GM18907 (cell line): ENCODE measurements around the gene NALF2.

Source experiments
- ATAC-seq: cut with Tn5 transposase; IDR thresholded peaks from one replicate; pipeline ENCODE4 v1.9.1; 2021; ENCODE audit warnings: mild to moderate bottlenecking, moderate library complexity; ENCODE audit not compliant: unreplicated experiment

Gene NALF2

DNA sequence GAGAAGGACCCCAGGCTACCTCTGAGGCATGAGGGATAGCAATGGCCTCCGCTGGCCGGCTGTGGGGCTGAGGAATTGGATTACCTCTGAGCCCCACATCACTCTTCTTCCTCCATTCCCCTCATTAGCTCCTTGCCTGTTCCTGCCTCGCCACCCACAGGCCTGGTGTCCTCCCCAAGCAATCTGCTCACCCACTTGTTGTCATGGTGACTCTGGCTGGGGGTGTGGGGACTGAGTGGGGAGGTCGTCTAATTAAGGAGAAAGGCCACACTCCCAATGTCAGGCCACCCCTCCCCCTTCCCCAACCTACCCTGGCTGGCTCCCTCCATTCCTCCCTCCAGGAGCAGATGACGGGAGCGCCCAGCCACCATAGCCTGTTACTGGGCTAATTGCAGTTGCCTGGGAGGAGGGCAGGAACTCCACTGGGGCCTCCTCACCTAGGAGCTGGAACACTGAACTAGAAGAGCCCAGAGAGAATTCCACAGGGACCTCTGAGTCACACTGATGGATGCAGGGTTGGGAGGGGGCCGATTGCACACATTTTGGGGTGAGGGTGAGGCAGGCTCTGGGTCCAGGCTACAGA is 20.7 kb downstream of the NALF2 start:
- no peak for ATAC-seq

DNA sequence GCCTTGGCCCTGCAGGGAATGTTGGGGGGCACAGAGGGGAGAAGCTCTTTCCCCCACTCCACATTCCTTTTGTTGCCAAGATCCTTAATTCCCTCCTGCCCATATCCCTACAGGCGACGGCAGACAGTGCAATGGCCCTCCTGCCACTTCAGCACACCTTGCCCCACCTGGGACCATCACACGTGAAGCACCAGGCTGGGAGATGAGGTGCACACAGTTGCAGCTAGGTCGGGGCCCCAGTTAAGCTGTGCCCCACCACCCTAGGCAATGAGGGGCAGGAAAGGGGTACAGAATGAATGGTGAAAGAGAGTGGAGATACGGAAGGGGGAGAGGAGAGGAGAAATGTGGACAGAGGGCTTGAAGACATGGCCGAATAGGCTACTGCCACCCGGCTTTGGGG is 26.2 kb downstream of the NALF2 start:
- no peak for ATAC-seq

DNA sequence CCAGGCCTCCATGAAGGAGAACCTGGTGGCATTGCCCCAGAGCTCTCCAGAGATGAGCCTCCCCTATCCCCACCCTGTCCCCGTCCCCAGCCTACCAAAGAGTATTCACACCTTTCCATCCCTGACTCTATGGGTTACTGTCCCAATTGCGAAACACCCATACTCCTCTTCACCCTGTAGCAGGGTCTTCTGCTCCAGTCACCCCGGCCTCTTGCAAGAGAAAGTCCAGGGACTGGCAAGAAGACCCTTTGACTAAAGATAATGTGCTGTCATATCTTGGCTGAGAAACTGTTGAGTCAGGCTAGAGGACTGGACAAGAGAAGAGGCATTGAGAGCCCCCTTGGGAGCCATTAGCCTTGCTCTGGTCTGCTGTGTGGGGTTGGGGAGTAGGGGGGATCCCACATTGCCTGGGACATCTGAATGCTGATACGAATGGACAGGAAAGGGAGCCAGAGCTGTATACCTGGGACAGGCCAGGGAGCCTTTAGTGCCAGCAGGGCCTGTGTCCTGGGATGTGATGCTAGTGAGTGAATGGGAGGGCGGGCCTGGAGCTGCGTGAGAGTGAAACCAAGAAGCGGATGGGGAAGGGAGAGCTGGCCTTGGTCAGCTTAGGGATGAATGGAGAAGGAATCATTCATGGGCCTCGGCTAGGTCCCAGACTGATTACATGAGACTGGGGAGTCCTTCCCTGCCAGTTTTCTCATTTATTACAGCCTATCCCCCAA is 27.1 kb downstream of the NALF2 start:
- ATAC-seq: no peak

DNA sequence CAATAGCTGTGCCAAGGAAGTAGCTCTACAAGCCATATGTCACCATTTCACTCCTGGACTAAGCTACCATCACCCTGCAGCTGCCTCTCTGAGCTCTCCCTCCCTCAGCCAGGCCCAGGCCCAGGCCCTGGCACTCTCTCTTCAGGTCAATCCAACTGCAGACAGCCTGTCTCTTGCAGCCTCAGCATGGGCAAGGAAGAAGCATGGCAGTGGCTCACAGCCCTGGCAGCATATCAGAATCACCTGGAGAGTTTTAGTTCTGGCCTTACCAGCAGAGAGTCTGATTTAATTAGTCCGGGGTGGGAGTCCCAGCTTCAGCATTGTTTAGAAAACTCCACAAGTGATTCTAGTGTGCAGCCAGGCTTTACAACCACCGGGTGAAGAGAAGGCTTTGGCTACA is 31.5 kb downstream of the NALF2 start:
- ATAC-seq: no peak

DNA sequence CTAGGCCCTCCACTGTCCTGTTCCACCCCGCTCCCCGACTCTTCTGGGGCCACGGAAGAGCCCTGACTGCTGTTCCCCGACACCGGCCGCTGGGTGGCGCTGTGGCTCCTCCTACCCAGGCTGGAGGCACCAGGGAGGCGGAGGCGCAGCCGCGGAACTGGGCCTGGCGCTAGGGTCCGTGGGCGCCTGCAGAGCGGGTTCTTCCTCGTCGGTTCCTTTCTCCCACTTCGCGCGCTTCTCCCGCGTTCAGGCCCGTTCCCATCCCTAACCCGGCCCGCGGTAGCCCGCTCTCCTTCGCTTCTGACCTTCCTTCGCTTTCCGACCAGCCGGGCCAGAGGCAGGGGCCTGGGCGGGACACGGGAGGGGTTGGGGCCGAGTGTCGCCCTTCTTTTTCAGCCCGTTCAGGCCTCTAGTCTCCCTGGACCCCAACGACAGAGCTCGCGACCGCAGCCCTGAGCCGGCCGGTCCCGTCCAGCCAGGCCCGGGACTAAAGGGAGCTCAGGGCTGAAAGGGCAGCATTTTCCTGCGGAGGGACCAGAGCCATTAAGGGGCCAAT is 34.3 kb downstream of the NALF2 start:
- peak; percentile 82 for ATAC-seq

DNA sequence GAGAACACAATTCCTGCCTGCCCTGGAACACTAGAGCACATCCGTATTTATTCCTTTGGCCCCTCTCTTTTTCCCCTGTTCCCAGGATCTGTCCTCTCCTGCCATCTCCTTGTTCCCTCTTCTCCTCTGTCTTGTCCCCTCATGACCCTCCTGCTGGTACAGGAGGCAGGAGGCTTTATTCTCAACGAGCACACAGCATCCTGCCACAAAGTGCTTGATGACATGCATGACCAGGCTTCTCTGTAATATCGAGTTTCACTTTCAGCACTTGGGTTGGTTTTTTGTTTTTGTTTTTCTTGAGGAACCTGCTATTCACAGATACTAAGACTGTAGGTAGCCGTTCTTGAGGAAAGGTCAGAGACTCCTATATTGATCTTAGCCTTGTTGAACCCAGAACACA is 35.3 kb downstream of the NALF2 start:
- ATAC-seq: peak; percentile 38

DNA sequence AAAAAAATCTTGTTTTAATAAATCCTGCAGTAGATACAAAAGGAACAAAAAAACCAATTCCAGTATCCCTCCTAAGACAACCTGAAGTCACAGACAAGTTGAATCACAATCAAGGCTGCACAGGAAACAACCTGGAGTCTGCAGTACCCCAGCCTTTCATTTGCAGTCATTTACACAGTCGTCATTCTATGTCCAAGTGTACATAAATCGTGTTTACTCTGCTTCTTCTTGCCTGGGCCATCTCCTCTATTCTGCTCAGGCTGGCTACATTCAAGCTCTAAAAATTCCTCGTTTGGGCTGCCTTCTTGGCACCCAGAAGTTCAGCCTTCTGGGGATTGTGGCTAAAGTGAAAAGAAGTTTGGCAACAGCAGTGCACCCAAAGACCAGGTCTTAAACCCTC is 37.8 kb downstream of the NALF2 start:
- no peak for ATAC-seq

DNA sequence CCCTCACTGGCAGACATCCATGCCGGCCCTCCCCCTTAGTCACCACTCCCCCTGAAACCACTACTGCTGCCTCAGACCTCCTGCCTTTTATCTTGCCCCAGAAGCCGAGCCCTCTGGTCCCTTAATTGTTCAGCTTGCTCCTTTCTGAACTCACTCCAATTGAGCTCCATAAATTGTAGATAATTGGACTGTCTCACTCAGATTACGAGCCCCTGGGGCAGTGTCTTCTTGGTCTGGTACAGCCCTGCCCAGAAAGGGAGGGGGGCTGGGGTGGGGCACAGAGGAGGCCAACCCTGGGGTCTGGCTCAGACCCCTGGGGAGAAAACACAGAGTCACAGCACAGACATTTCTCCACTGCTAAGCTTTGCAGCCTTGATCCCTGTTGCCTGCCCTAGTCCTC is 39.4 kb downstream of the NALF2 start:
- no peak for ATAC-seq

DNA sequence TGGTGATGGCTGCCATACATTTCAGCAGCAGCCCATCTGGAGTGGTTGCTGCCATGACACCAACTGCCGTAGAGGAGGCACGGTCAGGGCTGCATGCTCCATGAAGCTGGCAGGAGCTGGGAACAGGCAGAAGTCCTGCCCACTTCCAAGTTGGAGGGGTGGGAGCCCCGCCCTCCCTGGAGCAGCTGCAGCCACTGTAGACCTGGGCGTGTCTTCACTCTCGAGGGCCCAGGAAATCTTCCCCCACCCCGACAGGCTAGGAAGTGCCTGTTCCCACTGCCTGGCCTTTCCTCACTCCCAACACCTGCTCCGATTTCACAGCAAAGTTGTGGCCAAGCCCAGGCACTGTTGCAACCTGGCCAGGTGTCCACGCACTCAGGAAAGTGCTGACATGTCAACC is 42.3 kb downstream of the NALF2 start:
- ATAC-seq: no peak

DNA sequence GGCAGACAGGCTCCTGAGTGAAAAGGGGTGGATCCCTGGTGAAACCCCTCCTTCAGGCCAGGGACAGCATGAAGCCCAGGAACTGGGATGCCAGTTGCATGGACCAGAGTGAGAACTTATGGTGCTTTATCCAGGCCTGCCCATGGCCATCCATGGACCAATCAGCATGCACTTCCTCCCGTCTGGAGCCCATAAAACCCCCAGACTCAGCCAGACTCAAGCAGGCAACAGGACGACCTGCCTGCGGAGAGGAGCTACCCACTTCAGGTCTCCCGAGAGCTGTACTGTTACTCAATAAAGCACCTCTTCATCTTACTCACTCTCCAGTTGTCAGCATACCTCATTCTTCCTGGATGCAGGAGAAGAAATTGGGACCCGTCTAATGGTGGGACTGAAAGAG is 42.9 kb downstream of the NALF2 start:
- ATAC-seq: no peak

DNA sequence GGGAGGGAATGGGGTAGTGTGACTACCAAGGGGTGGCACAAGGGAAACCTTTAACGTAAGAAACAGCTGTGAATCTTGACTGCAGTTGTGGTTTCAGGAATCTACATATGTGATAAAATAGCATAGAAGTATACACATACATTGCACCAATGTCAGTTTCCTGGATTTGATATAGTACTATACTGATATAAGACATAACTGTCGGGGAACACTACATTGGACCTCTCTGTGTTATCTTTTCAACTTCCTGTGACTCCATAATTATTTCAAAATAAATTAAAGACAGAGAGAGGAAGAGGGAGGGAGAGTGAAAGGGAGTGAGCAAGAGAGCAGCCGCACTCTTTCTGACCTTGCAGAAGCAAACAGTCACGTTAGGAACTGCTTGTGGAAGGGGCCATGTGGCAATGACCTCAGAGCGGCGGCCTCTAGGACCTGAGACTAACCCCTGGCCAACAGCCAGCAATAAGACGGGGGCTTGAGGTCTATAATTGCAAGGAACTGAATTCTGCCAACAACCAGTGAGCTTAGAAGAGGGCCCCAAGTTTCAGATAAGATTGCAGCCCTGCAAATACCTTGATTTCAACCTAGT is 47.4 kb downstream of the NALF2 start:
- ATAC-seq: no peak

DNA sequence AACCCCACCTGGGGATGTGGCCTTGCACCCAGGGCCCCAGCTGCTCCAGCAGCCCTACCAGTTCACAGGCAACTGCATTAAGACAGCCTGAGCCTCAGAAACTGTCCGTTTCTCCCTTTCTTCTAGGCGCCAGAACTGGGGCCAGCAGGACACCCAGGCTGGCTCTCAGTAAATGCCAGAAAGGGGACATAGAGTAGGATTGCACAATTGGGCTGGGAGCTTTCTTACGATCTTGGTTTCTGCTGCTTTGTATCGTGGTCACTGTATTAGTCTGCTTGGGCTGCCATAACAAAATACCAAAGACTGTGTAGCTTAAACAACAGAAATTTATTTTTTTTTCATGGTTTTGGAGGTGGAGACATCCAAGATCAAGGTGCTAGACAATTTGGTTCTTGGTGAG is 48.4 kb downstream of the NALF2 start:
- ATAC-seq: no peak
